ENCODE results near the gene TDP1.

Gene TDP1

GRCh38 chr14:89927186-89927865, 28.4 kb upstream of the TDP1 start:
- CTCF ChIA-PET = interaction anchor here (0.6 to 2.8 kb wide), 3 partner anchors 12 to 886 kb away, joined by 3 to 18 read pairs (median 3); no protein-coding TSS in a partner anchor
- no peak for DNase-seq (ENCODE audit: low read depth, low spot score)
- POLR2A ChIA-PET = no interaction called here
- H3K4me3 ChIP-seq (ENCODE audit: low read depth, low read length) = no peak overlapping the region
- TF ChIP-seq, protein P1, sequence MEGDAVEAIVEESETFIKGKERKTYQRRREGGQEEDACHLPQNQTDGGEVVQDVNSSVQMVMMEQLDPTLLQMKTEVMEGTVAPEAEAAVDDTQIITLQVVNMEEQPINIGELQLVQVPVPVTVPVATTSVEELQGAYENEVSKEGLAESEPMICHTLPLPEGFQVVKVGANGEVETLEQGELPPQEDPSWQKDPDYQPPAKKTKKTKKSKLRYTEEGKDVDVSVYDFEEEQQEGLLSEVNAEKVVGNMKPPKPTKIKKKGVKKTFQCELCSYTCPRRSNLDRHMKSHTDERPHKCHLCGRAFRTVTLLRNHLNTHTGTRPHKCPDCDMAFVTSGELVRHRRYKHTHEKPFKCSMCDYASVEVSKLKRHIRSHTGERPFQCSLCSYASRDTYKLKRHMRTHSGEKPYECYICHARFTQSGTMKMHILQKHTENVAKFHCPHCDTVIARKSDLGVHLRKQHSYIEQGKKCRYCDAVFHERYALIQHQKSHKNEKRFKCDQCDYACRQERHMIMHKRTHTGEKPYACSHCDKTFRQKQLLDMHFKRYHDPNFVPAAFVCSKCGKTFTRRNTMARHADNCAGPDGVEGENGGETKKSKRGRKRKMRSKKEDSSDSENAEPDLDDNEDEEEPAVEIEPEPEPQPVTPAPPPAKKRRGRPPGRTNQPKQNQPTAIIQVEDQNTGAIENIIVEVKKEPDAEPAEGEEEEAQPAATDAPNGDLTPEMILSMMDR (IDR thresholded peaks at IDR 0.05; ENCODE audit: insufficient read depth, low read length, missing control alignments) = no peak

DNA sequence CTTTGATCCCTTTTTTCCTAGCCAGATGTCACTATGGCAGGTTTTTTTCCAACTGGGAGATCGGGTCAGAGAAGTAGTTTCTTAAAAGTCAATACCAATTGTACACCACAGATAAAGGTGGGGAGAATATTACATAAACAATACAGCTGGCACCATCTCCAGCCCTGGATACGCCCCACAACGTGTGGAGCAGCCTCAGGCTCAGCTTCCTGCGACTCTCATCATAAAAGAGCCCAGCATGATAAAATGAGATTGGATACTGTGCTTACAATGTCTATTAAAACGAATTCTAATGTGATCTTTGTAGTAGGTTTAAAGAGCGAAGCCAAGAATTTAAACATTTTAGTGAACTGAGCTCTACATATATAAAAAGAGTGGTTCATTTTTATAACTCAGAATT, 22.7 kb upstream of the TDP1 start:
- no peak overlapping the region for H3K4me3 ChIP-seq (ENCODE audit: low read depth, low read length)
- CTCF ChIA-PET = interaction anchor here (1.4 to 1.8 kb wide), 2 partner anchors 10 to 893 kb away, joined by 4 to 7 read pairs; no protein-coding TSS in a partner anchor
- TF ChIP-seq, protein P1 (IDR thresholded peaks at IDR 0.05; ENCODE audit: insufficient read depth, low read length, missing control alignments) = no peak
- DNase-seq (ENCODE audit: low read depth, low spot score) = no peak
- POLR2A ChIA-PET = no interaction called here

GRCh38 chr14:89936654-89937185, 19.0 kb upstream of the TDP1 start:
- no peak overlapping the region for H3K4me3 ChIP-seq (ENCODE audit: low read depth, low read length)
- ChIA-PET POLR2A (no interaction called here), CTCF (interaction anchor here (0.7 to 4.4 kb wide), 14 partner anchors 10 to 1269 kb away, joined by 3 to 47 read pairs (median 4); no protein-coding TSS in a partner anchor)
- DNase-seq (ENCODE audit: low read depth, low spot score) = no peak
- TF ChIP-seq, protein P1 (IDR thresholded peaks at IDR 0.05; ENCODE audit: insufficient read depth, low read length, missing control alignments) = no peak

DNA sequence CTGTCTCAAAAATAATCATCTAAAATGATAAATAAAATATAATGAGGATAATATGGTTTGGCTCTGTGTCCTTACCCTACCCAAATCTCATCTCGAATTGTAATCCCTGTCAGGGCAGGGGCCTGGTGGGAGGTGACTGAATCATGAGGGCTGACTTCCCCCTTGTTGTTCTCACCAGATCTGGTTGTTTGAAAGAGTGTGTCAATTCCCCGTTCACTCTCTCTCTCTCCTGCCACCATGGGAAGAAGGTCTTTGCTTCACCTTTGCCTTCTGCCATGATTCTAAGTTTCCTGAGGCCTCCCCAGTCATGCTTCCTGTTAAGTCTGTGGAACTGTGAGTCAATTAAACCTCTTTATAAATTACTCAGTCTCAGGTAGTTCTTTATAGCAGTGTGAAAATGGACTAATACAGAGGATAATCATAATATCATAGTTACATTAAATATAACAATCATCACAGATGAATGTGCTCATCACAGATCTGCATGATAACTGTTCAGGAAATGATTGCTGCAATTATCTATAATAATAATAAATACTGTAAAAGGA, 13.8 kb upstream of the TDP1 start:
- ChIA-PET POLR2A (no interaction called here), CTCF (interaction anchor here (1.0 to 4.4 kb wide), 4 partner anchors 11 to 293 kb away, joined by 4 to 33 read pairs (median 10); no protein-coding TSS in a partner anchor)
- no peak overlapping the region for H3K4me3 ChIP-seq (ENCODE audit: low read depth, low read length)
- TF ChIP-seq, protein P1 (IDR thresholded peaks at IDR 0.05; ENCODE audit: insufficient read depth, low read length, missing control alignments) = no peak
- DNase-seq (ENCODE audit: low read depth, low spot score) = no peak

DNA sequence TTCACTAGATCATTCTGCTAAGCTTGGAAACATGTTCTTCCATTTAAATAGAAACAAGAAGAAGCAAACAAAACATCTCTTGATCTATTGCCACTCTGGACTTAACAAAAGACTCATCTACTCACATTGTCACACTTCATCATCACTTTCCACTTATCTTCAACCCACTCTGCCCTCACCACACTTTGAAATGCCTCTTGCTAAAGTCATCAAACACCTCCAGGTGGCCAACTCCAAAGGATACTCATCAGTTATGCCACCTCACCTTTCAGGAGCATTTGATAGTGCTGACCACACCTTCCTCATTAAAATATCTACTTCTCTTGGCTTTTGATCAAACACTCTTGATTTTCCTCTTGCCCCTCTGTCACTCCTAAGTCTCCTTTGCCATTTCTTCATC, 8.4 kb upstream of the TDP1 start:
- TF ChIP-seq, protein P1 (IDR thresholded peaks at IDR 0.05; ENCODE audit: insufficient read depth, low read length, missing control alignments) = no peak
- CTCF ChIA-PET = interaction anchor here (2.0 kb wide), 1 partner anchor 9 kb away, joined by 8 read pairs; no protein-coding TSS in a partner anchor
- no peak overlapping the region for H3K4me3 ChIP-seq (ENCODE audit: low read depth, low read length)
- no peak for DNase-seq (ENCODE audit: low read depth, low spot score)
- POLR2A ChIA-PET = no interaction called here

GRCh38 chr14:89952576-89952975, 3.2 kb upstream of the TDP1 start:
- ChIA-PET CTCF (interaction anchor here (0.6 to 2.8 kb wide), 4 partner anchors 10 to 21 kb away, joined by 4 to 17 read pairs (median 5); no protein-coding TSS in a partner anchor), POLR2A (no interaction called here)
- TF ChIP-seq, protein P1 (IDR thresholded peaks at IDR 0.05; ENCODE audit: insufficient read depth, low read length, missing control alignments) = no peak
- no peak for DNase-seq (ENCODE audit: low read depth, low spot score)
- H3K4me3 ChIP-seq (ENCODE audit: low read depth, low read length) = no peak overlapping the region

Measured in AG04449 (cell line).